Measurements from ENCODE around the gene PSMD6.

The PSMD6 gene

GRCh38 chr3:63976872-63977200 is 46.5 kb downstream of the PSMD6 start:
- DNase-seq (ENCODE audit: low read depth): no peak

- DNase-seq (ENCODE audit: low read depth): no peak
Measured at GRCh38 chr3:63976161-63976871, 47.0 kb downstream of the PSMD6 start.

DNA sequence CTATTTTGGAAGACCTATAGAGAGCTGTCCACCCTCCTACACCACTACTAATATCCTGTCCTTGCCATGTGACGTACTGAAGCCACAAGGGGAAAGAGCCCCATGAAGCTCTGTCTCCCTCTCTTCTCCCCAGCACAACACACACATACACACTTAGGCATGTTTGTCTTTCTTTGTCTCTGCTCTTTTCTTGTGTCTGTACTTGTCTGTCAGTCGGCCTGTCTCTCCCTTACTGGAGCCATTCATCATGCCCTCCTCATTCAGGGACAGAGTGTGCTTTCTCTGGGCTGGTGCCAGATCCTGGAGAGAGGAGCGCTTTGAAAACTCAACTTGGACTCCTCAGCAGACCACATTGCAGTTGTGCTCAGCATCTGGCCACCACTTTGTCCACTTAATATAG is 47.6 kb downstream of the PSMD6 start:
- DNase-seq (ENCODE audit: low read depth): no peak

- no peak for DNase-seq (ENCODE audit: low read depth)
Measured at GRCh38 chr3:63974451-63974850, 48.8 kb downstream of the PSMD6 start.

DNA sequence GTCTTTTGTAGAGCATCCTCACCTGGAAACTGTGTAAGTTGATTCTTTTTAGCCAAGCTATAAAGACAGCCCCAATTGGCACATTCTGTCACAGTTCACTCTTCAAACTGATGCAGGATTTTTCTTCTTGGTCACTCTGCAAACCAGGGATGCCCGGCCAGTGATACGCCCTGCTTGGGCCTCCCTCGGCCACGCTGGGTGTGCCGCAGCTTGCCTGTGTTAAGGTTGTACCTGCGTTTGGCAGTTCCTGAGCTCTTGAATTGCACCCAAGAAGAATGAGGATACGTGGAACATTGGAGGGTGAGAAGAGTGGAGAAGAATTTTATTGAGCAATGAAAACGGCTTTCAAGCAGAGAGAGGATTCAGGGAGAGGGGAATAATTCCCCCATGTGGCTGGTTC is 49.9 kb downstream of the PSMD6 start:
- DNase-seq (ENCODE audit: low read depth): no peak

DNA sequence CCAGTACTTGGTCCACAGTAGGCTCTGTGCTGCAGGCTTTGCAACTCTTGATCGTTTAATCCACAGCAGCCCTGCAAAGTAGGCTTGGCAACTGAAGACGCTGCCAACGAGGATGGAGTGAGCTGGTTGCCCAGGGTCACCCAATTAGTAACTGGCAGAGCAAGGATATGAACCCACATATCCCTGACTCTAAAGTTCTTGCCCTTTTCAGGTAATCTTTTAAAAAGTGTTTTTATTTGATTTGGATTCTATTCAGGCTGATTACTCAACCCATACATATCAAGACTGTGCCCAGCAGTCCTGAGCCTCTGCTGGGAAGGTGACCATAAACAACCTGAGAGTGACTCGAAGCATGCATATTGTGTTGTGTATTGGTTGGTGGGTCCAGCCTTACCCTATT is 50.3 kb downstream of the PSMD6 start:
- DNase-seq (ENCODE audit: low read depth): no peak

DNA sequence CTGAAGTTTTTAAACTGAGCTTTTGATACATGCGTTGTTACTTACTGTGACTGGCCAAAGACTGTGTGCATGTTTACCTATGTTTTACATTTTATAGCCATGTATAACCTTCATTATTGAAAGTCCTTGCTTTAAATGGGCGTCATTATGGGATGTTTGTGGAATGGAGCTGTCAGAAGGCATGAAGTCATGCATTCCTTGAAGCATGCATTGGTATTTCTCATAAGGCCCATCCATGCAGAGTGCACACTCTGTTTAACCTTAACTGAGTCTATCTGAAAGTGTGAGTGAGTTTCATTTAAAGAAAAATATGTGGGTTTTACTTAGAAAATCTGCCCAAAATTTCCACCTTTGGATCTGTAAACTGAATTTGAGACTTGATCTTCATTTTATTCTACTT is 51.1 kb downstream of the PSMD6 start:
- no peak for DNase-seq (ENCODE audit: low read depth)

- no peak for DNase-seq (ENCODE audit: low read depth)
Measured at GRCh38 chr3:63970631-63971475, 52.4 kb downstream of the PSMD6 start.

GRCh38 chr3:63969876-63970275 is 53.4 kb downstream of the PSMD6 start:
- DNase-seq (ENCODE audit: low read depth): no peak

GRCh38 chr3:63968612-63969350 is 54.5 kb downstream of the PSMD6 start:
- DNase-seq (ENCODE audit: low read depth): no peak

DNA sequence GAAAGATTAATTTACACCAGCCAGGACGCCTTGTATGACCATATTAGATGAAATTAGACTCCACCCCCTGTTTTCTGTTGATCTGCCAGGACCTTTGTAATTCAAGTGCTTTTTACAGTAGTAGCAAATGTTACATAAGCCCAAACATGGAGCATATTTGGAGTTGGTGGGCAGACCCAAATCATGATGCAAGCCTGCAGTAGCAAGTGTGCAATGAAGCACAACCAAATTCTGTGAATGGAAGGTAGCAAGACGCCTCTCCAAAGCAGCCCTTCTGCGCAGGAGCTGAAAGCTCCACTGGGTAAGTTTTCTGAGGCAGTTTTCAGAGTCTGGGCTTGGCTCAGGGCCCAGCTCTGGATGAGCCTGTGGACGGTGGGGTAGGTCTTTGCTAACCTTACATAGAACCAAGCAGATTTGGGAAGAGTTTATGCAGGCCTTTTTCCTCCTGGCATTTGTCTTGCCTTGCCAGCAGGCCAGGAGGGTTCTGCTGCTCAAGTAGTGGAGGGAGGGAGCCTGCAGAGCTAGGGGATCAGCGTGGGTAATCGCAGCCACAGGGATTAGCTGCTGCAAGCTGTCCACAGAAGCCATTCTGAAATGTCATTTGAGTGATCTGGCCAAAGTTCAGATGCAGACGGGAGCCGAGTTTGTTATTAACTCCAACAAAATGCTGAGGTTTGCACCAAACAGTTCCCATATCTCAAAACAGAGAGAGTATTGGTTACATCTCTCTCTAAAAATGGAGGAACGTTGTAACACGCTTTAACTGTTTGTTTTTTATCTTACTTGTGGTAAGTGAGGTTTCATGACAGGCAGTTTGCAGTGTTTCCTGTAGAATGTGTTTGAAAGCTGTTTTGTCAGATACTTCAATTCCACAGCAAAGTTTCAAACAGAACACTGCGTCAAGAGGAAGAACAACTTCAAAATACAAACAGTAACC is 55.4 kb downstream of the PSMD6 start:
- no peak for DNase-seq (ENCODE audit: low read depth)

DNA sequence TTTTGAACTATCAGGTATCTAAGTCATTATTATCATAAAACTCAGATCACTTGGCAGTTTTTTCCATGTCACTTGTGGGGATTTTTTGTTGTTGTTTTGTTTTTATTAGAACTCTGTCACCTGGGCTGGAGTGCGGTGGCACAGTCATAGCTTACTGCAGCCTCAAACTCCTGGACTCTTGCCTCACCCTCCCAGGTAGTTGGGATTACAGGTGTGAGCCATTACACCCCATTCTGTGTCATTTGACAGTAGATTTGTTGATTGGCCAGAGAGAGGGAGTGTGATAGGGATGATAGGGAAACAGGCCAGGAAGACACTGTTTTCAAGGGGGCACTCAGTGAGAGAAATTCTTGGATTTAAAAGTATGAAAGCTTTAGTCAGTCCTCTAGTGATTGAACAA is 56.4 kb downstream of the PSMD6 start:
- no peak for DNase-seq (ENCODE audit: low read depth)

DNA sequence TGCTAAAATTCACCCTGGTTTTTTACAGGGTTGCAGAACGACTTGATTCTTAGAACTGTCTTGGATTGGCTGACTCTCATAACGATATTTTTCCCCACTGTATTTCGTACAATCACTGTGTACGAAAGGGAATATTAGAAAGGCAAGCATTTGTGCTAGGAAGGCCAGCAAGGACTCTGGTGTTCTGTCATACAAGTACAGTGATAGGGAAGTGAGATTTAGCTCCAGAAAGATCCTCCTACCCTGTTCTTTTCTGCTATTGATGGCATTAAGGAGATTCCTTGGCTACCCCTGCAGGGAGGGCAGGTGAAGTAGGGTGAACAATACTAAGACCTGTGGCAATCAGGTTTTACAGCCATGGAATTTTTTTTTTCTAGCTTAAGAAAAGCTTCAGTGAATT is 57.3 kb downstream of the PSMD6 start:
- no peak for DNase-seq (ENCODE audit: low read depth)

- DNase-seq (ENCODE audit: low read depth): no peak
Measured at GRCh38 chr3:63964681-63965485, 58.4 kb downstream of the PSMD6 start.

DNA sequence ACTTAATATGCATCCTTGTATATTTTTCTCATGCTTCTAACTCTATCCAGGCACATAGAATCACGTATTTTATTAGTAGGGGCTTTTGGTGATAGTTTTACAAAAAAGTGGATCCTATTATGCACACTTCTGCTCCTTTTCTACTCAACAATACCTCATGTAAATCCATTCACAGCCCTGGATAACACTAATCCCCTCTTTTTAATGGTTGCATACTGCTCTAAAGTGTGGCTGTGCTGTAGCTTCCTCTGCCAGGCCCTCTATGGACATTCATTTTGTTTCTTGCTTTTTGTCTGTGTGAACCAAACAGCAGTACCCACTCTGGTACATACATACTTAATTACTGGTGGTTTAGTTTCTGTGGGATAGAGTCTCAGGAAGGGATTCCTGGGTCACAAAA is 59.8 kb downstream of the PSMD6 start:
- no peak for DNase-seq (ENCODE audit: low read depth)

- no peak for DNase-seq (ENCODE audit: low read depth)
Measured at GRCh38 chr3:63961891-63962290, 61.4 kb downstream of the PSMD6 start.
